ENCODE data around the gene MDFI. TPM values are rescaled to one million over a fixed set of nuclear protein-coding genes. Genes with fewer than 3 reads are reported as not detected.

Gene MDFI
- total RNA-seq, 1 experiment from 2014 or later = 19.4 TPM

DNA sequence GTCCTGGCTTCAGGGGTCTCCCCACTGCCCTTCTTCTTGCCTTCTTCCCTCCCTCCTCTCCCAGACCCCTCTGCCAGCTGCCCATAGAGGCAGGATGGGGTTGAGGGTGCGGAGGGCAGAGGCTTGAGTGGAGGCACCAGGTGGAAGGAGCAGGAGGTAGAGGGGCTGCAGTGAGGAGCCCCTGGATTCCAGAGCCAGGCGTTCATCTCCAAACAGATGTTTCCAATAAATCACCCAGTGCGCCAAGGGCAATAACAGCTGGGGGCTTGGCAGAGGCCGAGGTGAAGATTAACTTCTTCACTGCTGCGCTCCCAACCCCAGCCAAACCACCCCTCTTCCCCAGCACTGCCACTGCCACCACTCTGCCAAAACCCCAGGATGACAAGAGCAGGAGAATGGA, 10.7 kb downstream of the MDFI start:
- CTCF ChIA-PET = no interaction called here
- DNase-seq = no peak
- Histone ChIP-seq H3K4me1 (replicated peaks; ENCODE audit: insufficient read depth) (0 out of 2 replicates have a peak, but pooled peaks cover 8% of the 10 kb centered on the region), H3K27ac (no peak overlapping the region), H3K9me3 (ENCODE audit: insufficient read depth, low read depth) (no peaks in the 10 kb centered on the region), H3K36me3 (ENCODE audit: low read depth) (no peaks in the 10 kb centered on the region), H2AFZ (no peak overlapping the region), H4K20me1 (ENCODE audit: insufficient read depth) (no peaks in the 10 kb centered on the region), H3K27me3 (ENCODE audit: insufficient read depth, low read depth) (no peaks in the 10 kb centered on the region), H3K79me2 (ENCODE audit: low read depth) (no peaks in the 10 kb centered on the region), H3F3A (ENCODE audit: insufficient read depth, low read depth) (peaks cover 7% of the 10 kb centered on the region; the same call in 1 of the 2 replicates), H3K9me2 (ENCODE audit: insufficient read depth) (no peaks in the 10 kb centered on the region), H3K4me3 (no peak overlapping the region), H3K4me2 (no peak overlapping the region)
- no peak for TF ChIP-seq EZH2 (IDR thresholded peaks at IDR 0.05; ENCODE audit: low read depth)
- TF ChIP-seq, protein P1, sequence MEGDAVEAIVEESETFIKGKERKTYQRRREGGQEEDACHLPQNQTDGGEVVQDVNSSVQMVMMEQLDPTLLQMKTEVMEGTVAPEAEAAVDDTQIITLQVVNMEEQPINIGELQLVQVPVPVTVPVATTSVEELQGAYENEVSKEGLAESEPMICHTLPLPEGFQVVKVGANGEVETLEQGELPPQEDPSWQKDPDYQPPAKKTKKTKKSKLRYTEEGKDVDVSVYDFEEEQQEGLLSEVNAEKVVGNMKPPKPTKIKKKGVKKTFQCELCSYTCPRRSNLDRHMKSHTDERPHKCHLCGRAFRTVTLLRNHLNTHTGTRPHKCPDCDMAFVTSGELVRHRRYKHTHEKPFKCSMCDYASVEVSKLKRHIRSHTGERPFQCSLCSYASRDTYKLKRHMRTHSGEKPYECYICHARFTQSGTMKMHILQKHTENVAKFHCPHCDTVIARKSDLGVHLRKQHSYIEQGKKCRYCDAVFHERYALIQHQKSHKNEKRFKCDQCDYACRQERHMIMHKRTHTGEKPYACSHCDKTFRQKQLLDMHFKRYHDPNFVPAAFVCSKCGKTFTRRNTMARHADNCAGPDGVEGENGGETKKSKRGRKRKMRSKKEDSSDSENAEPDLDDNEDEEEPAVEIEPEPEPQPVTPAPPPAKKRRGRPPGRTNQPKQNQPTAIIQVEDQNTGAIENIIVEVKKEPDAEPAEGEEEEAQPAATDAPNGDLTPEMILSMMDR (conservative IDR thresholded peaks at IDR 0.05) = no peak
- POLR2A ChIA-PET (ENCODE audit: unreplicated experiment) = no interaction called here
- BruUV-seq (replicated peaks) = no TSS peak
- intact Hi-C loops (cut with micrococcal nuclease; ENCODE audit: unreplicated experiment) = no loop called here

DNA sequence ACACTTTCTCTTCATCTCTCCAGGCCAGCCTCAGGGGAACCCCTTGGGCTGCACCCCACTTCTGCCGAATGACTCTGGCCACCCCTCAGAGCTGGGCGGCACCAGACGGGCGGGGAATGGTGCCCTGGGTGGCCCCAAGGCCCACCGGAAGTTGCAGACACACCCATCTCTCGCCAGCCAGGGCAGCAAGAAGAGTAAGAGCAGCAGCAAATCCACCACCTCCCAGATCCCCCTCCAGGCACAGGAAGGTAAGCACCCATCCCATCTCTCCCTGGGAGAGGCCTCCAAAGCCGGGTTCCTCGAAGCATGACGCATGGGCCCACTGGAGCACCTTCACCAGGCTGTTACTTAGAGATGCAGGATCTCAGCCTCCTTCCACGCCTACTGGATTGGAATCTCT, 11.3 kb downstream of the MDFI start:
- intact Hi-C loops (cut with micrococcal nuclease; ENCODE audit: unreplicated experiment) = no loop called here
- no peak overlapping the region for H3K27ac ChIP-seq
- no peaks in the 10 kb centered on the region for H3K79me2 ChIP-seq (ENCODE audit: low read depth)
- H3K9me2 ChIP-seq (ENCODE audit: insufficient read depth) = no peaks in the 10 kb centered on the region
- H3F3A ChIP-seq (ENCODE audit: insufficient read depth, low read depth) = peaks cover 7% of the 10 kb centered on the region; the same call in 1 of the 2 replicates
- ChIA-PET POLR2A (ENCODE audit: unreplicated experiment) (no interaction called here), CTCF (interaction anchor here (0.6 kb wide), 1 partner anchor 1237 kb away, joined by 5 read pairs; no protein-coding TSS in a partner anchor)
- H2AFZ ChIP-seq = no peak overlapping the region
- H3K4me3 ChIP-seq = no peak overlapping the region
- no TSS peak for BruUV-seq (replicated peaks)
- TF ChIP-seq, protein P1 (conservative IDR thresholded peaks at IDR 0.05) = no peak
- no peak for TF ChIP-seq EZH2 (IDR thresholded peaks at IDR 0.05; ENCODE audit: low read depth)
- H3K9me3 ChIP-seq (ENCODE audit: insufficient read depth, low read depth) = no peaks in the 10 kb centered on the region
- no peak for DNase-seq
- H3K36me3 ChIP-seq (ENCODE audit: low read depth) = no peaks in the 10 kb centered on the region
- 0 out of 2 replicates have a peak, but pooled peaks cover 8% of the 10 kb centered on the region for H3K4me1 ChIP-seq (replicated peaks; ENCODE audit: insufficient read depth)
- H3K27me3 ChIP-seq (ENCODE audit: insufficient read depth, low read depth) = no peaks in the 10 kb centered on the region
- no peaks in the 10 kb centered on the region for H4K20me1 ChIP-seq (ENCODE audit: insufficient read depth)
- H3K4me2 ChIP-seq = no peak overlapping the region

DNA sequence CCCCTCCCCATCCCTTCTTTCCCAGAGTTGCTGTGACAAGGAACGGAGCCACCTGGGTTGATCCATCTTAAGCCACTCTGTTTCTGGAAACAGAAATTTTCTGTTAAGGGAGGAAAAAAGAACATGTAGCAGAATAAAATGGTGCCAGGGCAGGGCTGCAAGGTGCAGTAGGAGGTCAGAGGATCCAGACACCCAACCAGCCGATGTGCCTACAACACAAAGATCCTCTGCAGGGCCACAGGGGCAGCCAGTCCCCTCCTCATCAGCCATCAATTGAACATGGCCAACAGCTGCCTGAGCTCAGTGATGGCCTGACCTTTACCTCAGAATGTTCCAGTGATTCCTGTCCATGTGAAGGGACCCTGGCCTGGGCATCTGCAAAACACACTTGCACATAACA, 11.9 kb downstream of the MDFI start:
- intact Hi-C loops (cut with micrococcal nuclease; ENCODE audit: unreplicated experiment) = no loop called here
- BruUV-seq (replicated peaks) = no TSS peak
- H3K27ac ChIP-seq = no peak overlapping the region
- H3K79me2 ChIP-seq (ENCODE audit: low read depth) = no peaks in the 10 kb centered on the region
- no peaks in the 10 kb centered on the region for H3K27me3 ChIP-seq (ENCODE audit: insufficient read depth, low read depth)
- H3F3A ChIP-seq (ENCODE audit: insufficient read depth, low read depth) = peaks cover 7% of the 10 kb centered on the region; the same call in 1 of the 2 replicates
- TF ChIP-seq, protein P1 (conservative IDR thresholded peaks at IDR 0.05) = no peak
- TF ChIP-seq EZH2 (IDR thresholded peaks at IDR 0.05; ENCODE audit: low read depth) = no peak
- no peaks in the 10 kb centered on the region for H3K9me3 ChIP-seq (ENCODE audit: insufficient read depth, low read depth)
- DNase-seq = no peak
- H3K4me2 ChIP-seq = no peak overlapping the region
- ChIA-PET POLR2A (ENCODE audit: unreplicated experiment) (no interaction called here), CTCF (no interaction called here)
- no peaks in the 10 kb centered on the region for H3K9me2 ChIP-seq (ENCODE audit: insufficient read depth)
- H3K36me3 ChIP-seq (ENCODE audit: low read depth) = no peaks in the 10 kb centered on the region
- H3K4me1 ChIP-seq (replicated peaks; ENCODE audit: insufficient read depth) = 0 out of 2 replicates have a peak, but pooled peaks cover 8% of the 10 kb centered on the region
- H2AFZ ChIP-seq = no peak overlapping the region
- no peaks in the 10 kb centered on the region for H4K20me1 ChIP-seq (ENCODE audit: insufficient read depth)
- H3K4me3 ChIP-seq = no peak overlapping the region

Measured in PC-9 (cell line).